ENCODE results near the gene HNRNPH1.
"Not testable (repeated sequence)": the region's sequence is repeated elsewhere in the genome, so short reads cannot be mapped to it uniquely, and the experiment has no call there.

DNA sequence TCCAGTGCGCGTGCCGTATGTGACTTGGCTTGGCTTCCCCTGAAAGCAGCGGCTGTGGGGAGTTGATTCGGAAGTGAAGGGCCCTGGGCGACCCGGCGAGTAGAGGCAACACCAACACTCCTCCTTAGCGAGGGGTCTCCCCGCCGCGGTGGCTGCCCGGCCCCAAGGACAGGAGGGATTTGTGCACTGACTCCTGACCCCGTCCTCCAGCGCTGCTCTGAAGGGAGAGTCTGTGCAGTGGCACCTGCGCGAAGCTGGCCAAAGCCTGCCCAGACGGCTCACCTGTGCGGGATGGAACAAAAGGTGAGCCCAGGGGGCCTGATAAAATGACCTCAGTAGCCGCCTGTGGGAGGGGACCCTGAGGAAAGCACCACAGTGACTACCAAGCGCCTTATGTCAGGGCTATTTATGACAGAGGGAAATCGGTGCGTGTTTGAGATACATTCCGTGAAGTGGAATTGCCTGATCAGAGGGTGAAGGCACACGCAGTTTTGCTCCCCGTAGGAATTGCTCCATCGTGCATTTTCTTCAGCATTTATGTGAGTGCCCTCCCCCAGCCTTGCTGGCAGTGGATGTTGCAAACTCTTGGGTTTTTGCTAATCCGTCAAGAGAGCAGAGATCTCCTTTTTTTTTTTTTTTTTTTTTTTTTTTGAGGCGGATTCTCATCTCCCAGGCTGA, 34.8 kb upstream of the HNRNPH1 start:
- TF ChIP-seq, protein P1, sequence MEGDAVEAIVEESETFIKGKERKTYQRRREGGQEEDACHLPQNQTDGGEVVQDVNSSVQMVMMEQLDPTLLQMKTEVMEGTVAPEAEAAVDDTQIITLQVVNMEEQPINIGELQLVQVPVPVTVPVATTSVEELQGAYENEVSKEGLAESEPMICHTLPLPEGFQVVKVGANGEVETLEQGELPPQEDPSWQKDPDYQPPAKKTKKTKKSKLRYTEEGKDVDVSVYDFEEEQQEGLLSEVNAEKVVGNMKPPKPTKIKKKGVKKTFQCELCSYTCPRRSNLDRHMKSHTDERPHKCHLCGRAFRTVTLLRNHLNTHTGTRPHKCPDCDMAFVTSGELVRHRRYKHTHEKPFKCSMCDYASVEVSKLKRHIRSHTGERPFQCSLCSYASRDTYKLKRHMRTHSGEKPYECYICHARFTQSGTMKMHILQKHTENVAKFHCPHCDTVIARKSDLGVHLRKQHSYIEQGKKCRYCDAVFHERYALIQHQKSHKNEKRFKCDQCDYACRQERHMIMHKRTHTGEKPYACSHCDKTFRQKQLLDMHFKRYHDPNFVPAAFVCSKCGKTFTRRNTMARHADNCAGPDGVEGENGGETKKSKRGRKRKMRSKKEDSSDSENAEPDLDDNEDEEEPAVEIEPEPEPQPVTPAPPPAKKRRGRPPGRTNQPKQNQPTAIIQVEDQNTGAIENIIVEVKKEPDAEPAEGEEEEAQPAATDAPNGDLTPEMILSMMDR (IDR thresholded peaks at IDR 0.05), result not testable (repeated sequence)
- not testable (repeated sequence) for TF ChIP-seq POLR2A (IDR thresholded peaks at IDR 0.05)
